Measurements from ENCODE around the gene VCP.

VCP gene

DNA sequence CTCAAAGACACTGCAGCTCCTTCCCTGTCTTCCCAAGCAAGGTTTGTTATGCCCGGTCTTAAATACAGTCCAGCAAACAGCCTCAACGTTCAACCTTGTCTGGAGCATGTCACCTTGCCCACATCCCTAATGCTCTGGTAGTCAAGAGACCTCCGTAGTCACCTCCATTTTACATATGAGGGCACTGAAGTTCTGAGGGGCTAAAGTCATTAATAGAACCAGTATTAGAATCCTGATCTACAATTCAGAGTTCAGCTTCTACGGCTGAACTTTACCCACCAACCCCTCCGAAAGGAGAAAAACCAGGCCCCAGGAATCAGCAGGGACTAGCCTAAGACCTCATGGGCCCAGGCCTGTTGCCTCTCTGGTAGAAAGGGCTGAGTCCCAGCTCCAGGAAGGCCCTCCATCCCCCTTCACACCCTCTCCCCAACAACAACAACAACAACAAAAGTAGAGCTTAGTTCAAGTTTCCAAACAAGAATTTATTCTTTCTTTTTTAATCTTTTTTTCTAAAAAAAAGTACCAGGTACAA lies 31.3 kb upstream of the VCP start:
- no peak for DNase-seq (ENCODE audit: low spot score)

DNA sequence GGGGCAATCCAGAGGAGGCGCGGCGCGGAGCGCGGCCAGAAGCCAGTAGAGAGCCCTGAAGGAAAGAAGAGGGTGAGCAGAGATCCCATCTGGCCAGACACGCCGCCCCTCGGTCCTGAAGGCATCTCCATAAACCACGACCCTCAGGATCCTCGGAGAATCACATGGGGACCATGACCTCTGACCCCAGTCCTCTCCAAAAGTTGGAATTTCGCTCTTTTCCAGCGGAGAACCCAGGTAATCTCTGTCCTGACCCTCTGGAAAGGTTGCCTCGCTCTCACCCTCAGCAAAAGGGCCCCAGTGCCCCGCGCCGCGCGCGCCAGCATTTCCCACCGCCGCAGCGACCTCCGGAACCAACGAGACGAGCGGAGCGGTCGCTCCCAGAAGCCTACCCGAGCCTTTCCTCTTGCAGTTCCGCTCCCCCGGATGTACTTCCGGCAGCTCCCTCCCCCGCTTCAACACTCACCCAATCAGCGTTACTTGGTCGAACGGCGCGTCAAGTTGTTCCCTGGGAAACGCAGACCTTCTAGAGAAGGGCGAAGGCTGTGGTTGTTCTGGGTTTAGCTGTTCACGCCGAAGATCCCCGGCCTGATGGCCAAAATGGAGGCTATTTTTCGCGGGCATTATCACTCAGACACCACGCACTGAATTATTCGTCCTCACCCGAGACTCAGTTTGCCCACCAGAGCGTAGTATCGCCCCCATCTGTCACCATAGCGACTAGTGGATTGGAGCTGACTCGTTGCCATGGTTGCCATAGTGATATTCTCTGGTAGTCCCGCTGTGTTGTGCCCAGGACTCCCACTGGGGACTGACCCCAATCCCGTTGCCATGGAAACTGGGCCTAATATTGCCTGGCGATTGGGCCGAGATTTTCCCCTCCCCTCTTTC lies 30.6 kb upstream of the VCP start, which contains the start of gene STOML2:
Gene STOML2, minus strand, starts transcription at position 363 of the 891 bp plus-strand sequence. Its CDS starts 37 bp downstream, at position 326.
- peak; percentile 96 for DNase-seq (ENCODE audit: low spot score)

DNA sequence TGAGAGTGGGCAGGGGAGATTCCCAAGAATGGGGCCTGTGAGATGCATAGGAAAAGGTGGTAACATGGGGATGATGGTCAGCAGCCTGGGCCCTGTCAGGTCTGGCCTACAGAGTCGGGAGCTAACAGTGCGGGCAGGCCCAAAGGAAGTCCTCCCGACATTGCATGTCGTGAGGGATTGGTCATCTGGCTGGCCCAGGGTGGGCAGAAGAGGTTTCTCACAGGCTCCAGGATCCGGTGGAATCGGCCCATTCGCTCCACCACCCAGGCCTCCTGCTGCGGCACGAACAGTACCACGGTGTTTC lies 30.0 kb upstream of the VCP start:
- DNase-seq (ENCODE audit: low spot score): peak; percentile 26

DNA sequence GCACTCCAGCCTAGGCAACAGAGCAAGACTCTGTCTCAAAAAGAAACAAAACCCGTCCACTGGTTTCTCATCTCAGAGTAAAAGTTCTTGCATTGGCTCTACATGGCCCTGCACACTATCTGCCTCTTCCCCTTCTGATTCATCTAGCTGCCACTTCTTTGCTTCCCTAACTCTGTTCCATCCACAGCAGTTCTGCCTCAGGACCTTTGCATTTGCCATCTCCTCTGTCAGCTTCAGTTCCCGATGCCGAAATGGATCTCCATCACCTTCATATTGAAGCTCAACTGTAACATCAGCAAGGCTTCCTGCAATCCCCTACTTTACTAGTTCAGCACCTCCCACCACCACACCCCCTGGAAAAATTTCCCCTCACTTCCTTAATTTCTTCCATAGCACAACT lies 25.1 kb upstream of the VCP start:
- DNase-seq (ENCODE audit: low spot score): no peak

DNA sequence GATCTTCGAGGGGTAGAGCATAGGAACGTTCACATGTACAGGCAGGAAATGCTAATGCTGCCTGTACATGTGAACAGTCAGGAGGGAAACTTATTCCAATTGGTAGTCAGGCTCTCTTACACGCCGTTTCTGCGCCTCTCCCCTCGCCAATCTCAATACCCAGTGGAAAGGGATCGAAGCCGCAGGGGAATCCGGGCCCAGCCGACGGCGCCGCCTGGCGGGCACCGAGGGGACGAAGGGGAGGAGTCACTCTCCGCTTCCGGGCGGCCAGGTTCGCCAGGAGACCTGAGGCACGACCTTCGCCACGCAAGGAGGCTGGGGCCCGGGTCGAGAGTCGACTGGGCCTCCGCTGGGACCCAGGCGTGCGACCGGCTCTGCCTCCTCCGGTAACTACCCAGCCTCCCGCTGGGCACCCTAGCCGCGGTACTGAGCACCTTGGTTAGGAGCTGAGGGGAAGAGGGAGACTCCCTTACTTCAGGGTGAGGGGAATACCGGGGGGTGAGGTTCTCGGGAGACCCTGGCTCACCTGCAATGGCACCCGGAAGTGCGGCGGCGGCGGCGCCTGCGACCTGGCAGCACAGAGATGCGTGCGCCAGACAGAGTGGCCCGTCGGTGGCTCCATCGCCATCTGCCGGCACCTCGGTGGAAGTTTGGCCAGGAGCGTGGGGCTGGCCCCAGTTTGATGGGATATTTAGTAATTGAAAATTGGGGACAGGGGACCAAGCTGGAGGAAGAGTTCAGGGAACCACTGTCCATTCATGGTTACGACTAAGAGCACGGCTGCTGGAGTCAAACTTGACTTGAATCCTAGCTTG lies 23.8 kb upstream of the VCP start, which contains the start of gene PIGO:
Gene PIGO, minus strand, starts transcription at position 557 of the 815 bp plus-strand sequence. CDS start 1,026 bp downstream, outside the sequence.
- DNase-seq (ENCODE audit: low spot score): peak; percentile 92

DNA sequence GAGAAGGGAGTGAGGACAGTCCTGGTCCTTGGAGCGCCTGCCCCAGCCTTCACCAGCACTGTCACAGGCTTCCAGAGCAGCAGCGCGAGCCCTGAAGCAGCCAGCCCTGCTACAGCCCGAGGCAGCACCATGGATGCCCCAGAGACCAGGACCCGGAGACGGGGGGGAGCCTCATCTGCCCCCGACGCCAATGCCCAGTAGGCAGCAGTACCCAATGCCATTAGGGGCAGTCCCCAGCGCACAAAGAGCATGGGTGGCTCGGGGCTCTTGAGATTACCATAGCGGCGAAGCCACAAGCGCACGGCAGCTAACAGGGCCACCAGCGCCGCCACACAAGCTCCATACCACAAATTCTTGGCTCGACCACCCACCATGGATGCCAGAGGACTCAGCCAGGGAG lies 19.1 kb upstream of the VCP start:
- DNase-seq (ENCODE audit: low spot score): no peak

DNA sequence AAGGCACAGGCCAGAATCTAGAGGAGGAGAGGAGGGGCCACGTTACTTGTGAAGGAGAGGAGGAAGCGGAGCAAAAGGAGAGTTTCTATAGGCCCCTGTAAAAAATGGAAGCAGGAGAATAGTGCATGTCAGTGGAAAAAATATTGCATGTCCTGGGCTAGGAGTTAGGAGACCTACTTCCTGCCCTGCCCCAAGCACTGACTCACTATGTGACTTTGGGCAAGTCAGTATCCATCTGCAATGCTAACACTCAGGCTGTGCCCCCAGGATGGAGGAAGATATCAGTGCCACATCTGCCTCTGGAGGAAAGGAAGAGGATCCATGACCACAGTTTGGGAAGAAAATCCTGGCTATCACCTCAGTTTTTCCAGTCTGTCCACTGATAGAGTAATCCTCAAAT lies 17.0 kb upstream of the VCP start:
- DNase-seq (ENCODE audit: low spot score): no peak

DNA sequence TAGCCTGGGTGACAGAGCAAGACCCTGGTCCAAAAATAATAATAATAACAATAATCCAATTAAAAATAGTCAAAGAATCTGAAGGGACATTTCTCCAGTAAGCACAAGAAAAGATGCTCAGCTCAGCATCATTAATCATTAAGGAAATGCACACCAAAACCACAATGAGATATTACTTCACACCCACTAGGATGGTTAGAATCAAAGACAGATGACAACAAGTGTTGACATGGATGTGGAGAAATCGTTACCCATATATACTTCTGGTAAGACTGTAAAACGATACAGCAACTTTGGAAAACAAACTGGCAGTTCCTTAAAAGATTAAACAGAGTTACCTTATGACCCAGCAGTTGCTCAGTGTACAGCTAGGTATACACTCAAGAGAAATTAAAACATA lies 12.7 kb upstream of the VCP start:
- no peak for DNase-seq (ENCODE audit: low spot score)

DNA sequence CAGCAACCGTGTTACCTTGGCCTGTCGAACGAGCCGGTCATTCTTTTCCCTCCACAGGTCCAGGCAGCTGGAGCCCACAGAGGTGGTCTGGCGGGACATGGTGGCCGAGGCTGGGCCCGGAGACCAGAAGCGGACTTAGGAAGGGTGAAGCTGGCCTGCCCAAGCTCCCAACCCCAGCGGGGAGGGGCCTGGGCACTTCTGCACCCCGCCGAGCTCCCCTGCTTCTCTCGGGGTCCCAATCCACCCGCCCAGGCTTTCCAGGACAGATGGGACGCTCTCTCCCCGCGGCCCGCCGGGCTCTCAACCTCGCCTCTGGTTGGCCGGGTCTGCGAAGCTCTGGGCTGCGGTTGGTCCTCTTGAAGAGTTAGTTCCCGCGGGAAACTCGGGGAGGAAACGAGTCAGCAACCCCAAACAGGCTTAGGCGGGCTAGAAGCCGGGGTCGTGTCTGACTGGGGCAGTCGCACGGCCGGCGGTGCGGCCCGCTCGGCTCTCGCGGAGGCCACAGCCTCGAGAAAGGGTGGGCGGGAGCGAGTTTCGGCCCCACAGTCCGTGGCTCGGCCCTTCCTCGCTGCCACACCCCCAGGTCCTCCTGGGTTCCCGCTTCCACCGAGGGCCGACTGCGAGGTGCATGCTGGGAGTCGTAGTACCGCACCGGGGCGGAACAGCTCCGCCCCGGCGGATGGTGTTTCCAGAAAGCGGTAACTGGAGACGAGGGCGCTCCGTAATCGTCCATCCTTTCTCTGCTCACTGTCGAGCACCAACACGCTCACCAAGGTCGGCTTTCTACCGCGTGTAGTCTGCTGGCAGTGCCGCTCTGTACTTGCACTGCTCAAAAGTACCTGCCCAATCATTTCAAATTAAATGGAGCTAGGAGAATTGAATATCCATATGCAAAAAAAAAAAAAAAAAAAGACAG lies 7.3 kb upstream of the VCP start, which contains the start of gene FANCG:
Gene FANCG, minus strand, starts transcription at position 517 of the 916 bp plus-strand sequence. Its CDS starts 418 bp downstream, at position 99.
- DNase-seq (ENCODE audit: low spot score): peak; percentile 95

DNA sequence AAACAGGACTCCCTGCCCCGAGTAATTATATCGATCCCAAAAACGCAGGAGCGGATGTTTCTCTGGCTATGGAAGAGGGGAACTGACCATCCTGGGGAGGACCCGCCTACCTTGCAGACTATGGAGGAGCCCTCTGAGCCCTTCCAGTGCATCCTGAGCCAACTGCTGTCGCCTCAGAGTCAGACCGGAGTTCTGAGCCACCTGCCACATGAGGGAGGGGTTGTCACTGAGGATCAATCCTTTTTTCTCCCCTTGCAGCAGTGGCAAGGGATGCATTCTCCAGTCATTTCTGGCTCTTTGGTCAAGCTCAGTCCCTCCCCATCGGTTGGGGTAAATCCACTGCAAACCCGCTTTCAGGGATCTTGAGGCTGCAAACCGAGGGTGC lies 6.6 kb upstream of the VCP start:
- DNase-seq (ENCODE audit: low spot score): no peak

DNA sequence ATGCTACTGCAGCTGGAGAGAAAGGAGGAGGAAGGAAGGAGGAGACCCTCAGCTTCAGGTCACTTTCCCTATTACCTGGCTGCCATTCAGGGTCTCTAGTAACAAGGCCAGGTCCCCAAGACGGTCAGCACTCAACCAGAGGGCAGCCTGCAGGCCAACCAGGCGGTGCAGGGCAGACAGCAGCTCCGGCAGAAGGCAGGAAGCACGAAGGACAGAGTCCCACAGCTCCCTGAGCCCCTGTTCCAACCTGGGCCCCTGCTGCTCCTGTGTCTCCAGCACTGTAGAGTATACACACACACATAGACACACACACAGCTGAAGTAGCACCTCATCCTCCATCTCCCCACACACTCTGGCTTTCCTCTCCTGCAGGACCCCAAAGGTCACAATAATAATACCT lies 5.6 kb upstream of the VCP start:
- DNase-seq (ENCODE audit: low spot score): no peak

DNA sequence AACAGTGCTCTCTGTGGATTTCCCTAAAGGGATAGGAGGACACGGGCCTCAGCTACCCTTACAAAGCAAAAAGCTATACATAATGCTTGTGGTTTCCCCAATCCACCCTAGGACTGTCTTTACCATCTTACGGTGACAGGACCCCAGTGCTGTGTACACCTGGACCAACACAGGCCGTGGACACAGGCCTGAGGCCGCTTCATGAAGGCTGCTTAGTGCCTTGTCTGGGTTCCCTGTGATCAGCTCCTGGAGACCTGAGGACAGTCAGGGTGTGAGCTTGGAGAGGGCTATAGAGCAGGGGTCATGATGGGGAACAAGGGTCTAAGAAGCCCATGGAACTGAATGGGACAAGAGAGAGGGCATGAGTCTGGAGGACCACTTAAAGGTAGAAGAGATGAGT lies 4.4 kb upstream of the VCP start:
- no peak for DNase-seq (ENCODE audit: low spot score)

DNA sequence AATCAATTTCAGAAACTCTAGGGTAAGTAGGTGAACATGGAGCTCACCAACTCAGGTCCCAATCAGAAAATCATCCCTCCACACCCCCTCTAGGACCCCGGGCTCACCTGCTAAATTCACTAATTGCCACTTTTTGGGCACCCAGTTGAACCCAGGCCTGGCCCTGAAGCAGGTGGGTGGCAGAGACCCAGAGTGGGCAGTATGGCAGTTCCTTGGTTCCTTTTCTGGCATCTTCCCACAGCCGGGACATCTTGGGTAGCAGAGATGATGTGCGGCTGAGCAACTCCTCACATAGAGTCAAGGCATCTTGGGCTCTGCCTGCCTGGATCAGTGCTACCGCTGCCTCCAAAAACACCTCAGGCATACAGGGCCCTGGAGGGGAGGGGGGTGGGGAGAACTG lies 2.9 kb upstream of the VCP start:
- DNase-seq (ENCODE audit: low spot score): no peak

DNA sequence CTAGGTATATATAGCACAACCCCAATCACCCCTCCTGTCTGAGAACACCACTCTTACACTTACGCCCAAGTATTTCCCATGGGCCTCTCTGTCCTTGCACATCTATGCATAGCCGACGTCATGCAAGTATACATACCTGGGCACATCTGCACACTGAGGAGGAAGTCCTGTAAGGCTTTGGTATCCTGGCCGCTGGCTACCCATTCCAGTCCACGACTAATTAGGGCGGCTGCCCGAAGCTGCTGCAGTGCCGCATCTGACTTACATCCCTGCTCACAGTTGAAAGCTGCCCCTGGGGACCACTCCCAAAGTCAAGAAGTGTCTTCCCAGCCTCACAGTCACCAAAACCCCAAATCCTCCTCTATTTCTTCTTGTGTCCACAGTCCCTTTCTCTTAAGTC lies 2.4 kb upstream of the VCP start:
- no peak for DNase-seq (ENCODE audit: low spot score)

DNA sequence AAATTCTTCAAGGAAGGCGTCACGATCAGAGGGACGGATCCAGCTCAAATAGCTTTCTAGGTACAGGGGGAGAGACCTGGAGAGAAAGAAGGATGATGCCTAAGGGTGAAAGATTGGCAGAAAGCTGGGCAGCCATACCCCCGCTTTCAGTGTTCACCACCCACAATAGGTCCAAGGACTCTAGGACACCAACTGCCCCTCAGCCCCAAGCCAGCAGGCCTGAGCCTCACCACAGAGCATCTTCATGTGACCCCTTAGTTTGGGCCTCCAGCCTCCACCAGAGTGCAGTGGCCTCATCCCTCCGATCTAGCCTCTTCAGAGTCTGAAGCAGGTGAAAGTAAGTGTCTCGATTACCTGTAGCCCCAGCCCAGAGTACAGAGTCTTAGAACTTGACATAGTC lies 1.7 kb upstream of the VCP start:
- no peak for DNase-seq (ENCODE audit: low spot score)

DNA sequence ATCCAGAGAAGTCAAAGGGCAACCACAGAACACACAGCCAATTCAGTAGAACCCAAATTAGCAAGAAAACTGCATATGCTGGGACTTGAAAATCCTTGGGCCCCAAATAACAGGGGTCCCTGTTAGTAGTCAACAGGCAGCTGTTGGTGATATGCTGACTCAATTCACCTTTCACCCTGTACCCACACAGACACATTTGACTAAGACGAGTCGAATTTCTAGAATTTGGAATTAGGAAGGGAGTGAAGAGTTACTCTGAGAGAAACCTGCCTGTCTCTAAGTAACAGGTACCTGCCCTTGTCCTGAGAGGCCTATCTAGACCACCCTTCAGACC lies 821 bp upstream of the VCP start:
- no peak for DNase-seq (ENCODE audit: low spot score)

DNA sequence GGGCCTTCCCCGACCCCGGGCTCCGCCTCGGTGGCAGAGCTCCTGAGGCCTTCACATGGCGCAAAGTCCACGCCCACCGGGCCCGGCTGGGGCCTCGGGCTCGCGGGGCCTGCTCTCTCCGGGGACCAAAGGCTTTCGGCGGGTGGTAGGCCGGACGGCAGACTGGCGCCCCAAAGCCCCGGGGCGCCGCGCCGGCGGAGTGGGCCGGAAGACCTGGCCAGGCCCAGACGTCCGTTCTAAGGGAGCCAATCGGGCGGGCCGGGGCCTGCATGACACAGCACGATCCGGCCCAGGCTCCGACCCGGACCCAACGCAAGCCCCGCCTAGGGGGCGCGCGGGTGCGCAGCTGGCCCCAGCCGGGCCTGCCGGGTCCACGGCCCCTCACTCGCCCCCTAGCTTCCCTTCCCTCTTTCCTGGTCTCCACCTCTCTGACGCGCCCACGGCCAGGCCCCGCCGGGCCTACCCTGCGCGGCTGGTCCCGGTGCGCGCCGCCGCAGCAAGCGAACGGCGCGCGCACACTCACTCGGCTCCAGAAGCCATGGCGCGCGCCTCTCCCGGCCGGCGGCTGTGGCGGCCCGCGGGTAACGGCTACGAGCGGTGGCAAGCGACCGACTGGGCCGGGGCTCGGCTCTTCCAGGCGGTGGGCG lies 488 bp downstream of the VCP start:
- peak; percentile 93 for DNase-seq (ENCODE audit: low spot score)

DNA sequence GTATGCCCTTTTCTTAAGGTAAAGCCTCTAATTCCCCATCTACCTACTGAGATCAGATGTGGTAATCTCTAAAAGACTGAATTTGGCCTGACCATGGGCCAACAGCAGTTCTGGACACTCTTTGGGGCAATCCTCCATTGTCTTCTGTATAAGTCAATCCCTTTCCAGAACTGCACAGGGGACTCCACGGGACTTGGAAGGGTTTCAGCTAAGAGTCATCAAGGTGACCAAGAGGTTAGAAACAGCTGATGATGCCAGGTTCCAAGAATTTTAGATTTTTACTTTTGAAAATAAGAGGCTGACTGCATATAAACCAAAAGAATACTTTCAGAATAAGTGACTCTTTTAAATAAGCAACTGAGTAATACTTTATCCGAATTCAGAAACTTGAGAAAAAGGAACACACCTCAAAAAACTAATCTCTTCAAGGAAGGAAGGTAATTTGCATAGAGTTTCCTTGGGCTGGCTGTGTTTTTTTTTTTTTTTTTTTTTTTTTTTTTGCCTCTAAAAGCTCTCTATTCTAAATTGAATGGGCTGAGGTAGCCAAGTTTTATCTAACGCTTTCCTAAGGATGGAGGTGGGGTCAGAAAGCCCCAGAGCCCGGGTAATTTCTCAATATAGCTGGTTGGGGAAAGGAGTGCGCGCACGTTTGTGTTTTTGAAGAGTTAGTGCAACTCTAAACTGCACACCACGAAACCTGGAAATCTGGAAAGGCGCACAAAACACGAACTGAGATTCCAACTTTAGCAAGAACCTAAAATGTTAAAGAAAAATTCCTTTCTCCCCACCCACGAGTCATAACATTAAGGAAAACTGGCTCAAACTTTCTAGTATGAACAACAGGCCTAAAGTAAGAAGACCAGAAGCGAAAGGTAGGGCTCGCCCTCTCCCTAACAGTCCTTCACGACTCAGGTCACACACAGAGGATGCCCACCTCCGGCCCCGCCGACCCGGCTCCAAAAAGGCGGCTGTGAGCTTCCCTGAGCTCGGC lies 1.3 kb downstream of the VCP start:
- peak; percentile 18 for DNase-seq (ENCODE audit: low spot score)

DNA sequence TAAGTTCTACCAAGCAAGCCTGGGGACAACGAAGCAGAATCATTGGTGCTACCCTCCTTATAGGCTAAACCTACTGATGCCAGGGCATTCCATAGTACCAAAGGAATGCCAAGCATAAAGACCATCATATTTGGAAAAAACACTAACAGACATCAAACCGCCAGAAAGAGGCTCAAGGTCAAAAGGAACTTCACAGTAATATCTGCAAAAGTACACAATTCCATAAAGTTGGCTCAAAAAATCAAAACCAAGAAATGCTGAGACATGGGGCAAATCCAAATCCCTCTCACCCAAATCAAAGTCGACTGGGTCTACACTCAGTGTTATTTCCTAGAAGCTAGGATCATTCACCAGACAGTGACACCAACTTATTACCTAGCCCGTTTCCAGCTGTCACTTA lies 3.4 kb downstream of the VCP start:
- no peak for DNase-seq (ENCODE audit: low spot score)

DNA sequence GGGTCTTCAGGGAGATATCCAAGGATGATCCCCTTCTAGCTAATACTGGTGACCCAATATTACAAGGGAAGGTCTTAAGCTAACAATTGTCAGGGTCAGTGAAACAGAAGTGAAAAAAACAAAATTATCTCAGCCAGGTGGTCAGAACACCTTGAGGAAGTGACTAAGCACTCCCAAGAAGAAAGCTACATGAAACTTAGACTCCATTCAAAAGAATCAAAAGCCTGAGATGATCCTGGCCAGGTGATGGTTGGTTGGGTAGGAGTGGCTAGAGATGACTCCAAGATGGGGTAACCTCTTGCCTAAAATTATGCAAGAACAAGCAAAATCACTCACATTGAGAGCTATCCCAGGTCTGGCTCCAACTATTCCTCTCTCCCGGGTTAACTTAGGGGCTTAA lies 5.4 kb downstream of the VCP start:
- no peak for DNase-seq (ENCODE audit: low spot score)
